K562 (cell line): ENCODE measurements around the gene AJUBA. TPM values are rescaled to one million over a fixed set of nuclear protein-coding genes. Genes with fewer than 3 reads are reported as not detected.
A peak's percentile ranks its signal among the peaks of the same experiment; 100 is the strongest.

ENCODE experiments used
- FOSL1 ChIP-seq: fragments of 200-800 bp; sonication (Bioruptor generic); conservative IDR thresholded peaks from 2 replicates; pipeline ENCODE4 v1.6.1; 2016; ENCODE audit warnings: missing genetic modification characterization, missing compliant biosample characterization
- MCM3 ChIP-seq: fragments of 450-650 bp; IDR thresholded peaks from 2 replicates; pipeline ENCODE4 v1.6.1; 2016
- POLR2AphosphoS5 ChIP-seq: IDR thresholded peaks from 2 replicates; pipeline ENCODE4 v1.6.1; 2011; ENCODE audit warnings: mild to moderate bottlenecking, low read depth, low read length, moderate library complexity; ENCODE audit not compliant: control insufficient read depth, insufficient read depth
- ZNF3 ChIP-seq: fragments of 250-450 bp; sonication (Bioruptor Pico); IDR thresholded peaks from 2 replicates; pipeline ENCODE4 v1.5.0; 2021; ENCODE audit warnings: mild to moderate bottlenecking, moderate library complexity
- polyA plus RNA-seq, 8 experiments: library from polyadenylated mRNA; depleted of rRNA in 4 of 8; stranded (reverse) in 5 of 8; unstranded in 3 of 8; fragments of >200 nt; fragmentation: Nextera tagmentation in 2 of 8; fragmentation: Illumina TruSeq in 1 of 8; extraction: Ambion mirVana in 2 of 8; extraction: Trizol in 1 of 8; gene quantifications; 2 replicates each; pipeline versions ENCODE4 v1.2.1 to v1.2.3, GENCODE V29; 2011 to 2014; ENCODE audit warnings: inconsistent platforms in 1 of 8, missing spikeins in 1 of 8
- total RNA-seq, 7 experiments: library from RNA; depleted of rRNA in 6 of 7; stranded (reverse); fragments of >200 nt in 6 of 7; fragmentation: Illumina TruSeq in 2 of 7; extraction: Trizol in 2 of 7; gene quantifications; 2 replicates each; pipeline versions ENCODE4 v1.2.1 to v1.2.3, GENCODE V29; 2011 to 2021; ENCODE audit warnings: low replicate concordance in 1 of 7
- TF ChIP-seq, protein P1 (sequence below): fragments of 250-450 bp; sonication (Bioruptor Pico); IDR thresholded peaks from 2 replicates; pipeline ENCODE4 v1.8.0; 2022; ENCODE audit warnings: inconsistent platforms, mild to moderate bottlenecking, moderate library complexity, borderline replicate concordance
- TF ChIP-seq, protein P2 (sequence below): fragments of 450-650 bp; IDR thresholded peaks from 2 replicates; pipeline ENCODE4 v1.6.1; 2016; ENCODE audit warnings: mild to moderate bottlenecking, moderate library complexity
- TF ChIP-seq, protein P3 (sequence below): fragments of 450-650 bp; IDR thresholded peaks from 2 replicates; pipeline ENCODE4 v1.6.1; 2016; ENCODE audit warnings: mild to moderate bottlenecking
- TF ChIP-seq, protein P4 (sequence below): fragments of 250-450 bp; sonication (Bioruptor Pico); IDR thresholded peaks from 2 replicates; pipeline ENCODE4 v1.5.0; 2021

AJUBA gene
- total and polyA plus RNA-seq, 9 of the 15 experiments (the other 6 are each of a cell fraction or from before 2014, with no cell fraction given), result 0.73 to 4.7 (median 2.8) TPM

DNA sequence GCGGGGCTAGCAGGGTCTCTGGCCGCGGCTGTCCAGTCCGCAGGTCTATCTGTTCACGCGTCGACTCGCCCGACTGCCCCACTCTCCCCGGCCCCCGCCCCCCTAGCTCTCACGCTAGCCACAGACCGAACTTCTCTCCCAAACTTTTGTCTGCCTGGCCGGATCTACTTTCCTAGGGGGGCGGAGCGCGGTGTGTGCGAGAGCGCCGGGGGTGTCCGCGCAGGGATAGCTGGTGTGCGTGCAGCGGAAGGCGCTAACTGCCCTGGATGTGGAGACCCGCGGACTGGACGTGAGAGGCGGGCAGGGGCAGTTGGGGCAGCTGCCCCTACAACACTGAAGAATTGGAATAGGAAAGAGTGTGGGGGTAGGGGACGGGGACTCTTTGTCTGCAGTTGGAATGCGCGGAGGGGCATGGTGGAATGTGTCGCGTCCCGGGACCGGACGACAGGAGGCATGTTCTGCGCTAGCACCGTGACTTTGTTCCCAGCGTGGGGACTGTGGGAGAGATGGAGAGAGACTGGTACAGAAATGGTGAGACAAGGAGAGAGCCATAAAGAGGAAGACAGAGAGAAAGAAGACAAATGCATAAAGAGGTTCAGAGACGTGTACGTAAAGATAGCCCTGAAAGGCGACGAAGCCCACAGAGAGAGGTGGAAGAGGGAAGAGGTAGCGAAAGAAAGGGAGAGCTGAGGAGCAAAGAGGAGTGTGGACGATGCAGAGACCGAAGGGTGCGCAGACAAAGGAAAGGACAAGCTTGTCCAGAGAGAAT, at the start of gene AJUBA (continued):
- TF ChIP-seq, protein P1, sequence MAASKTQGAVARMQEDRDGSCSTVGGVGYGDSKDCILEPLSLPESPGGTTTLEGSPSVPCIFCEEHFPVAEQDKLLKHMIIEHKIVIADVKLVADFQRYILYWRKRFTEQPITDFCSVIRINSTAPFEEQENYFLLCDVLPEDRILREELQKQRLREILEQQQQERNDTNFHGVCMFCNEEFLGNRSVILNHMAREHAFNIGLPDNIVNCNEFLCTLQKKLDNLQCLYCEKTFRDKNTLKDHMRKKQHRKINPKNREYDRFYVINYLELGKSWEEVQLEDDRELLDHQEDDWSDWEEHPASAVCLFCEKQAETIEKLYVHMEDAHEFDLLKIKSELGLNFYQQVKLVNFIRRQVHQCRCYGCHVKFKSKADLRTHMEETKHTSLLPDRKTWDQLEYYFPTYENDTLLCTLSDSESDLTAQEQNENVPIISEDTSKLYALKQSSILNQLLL (CRISPR knock-in tag), result no peak
- TF ChIP-seq, protein P2, sequence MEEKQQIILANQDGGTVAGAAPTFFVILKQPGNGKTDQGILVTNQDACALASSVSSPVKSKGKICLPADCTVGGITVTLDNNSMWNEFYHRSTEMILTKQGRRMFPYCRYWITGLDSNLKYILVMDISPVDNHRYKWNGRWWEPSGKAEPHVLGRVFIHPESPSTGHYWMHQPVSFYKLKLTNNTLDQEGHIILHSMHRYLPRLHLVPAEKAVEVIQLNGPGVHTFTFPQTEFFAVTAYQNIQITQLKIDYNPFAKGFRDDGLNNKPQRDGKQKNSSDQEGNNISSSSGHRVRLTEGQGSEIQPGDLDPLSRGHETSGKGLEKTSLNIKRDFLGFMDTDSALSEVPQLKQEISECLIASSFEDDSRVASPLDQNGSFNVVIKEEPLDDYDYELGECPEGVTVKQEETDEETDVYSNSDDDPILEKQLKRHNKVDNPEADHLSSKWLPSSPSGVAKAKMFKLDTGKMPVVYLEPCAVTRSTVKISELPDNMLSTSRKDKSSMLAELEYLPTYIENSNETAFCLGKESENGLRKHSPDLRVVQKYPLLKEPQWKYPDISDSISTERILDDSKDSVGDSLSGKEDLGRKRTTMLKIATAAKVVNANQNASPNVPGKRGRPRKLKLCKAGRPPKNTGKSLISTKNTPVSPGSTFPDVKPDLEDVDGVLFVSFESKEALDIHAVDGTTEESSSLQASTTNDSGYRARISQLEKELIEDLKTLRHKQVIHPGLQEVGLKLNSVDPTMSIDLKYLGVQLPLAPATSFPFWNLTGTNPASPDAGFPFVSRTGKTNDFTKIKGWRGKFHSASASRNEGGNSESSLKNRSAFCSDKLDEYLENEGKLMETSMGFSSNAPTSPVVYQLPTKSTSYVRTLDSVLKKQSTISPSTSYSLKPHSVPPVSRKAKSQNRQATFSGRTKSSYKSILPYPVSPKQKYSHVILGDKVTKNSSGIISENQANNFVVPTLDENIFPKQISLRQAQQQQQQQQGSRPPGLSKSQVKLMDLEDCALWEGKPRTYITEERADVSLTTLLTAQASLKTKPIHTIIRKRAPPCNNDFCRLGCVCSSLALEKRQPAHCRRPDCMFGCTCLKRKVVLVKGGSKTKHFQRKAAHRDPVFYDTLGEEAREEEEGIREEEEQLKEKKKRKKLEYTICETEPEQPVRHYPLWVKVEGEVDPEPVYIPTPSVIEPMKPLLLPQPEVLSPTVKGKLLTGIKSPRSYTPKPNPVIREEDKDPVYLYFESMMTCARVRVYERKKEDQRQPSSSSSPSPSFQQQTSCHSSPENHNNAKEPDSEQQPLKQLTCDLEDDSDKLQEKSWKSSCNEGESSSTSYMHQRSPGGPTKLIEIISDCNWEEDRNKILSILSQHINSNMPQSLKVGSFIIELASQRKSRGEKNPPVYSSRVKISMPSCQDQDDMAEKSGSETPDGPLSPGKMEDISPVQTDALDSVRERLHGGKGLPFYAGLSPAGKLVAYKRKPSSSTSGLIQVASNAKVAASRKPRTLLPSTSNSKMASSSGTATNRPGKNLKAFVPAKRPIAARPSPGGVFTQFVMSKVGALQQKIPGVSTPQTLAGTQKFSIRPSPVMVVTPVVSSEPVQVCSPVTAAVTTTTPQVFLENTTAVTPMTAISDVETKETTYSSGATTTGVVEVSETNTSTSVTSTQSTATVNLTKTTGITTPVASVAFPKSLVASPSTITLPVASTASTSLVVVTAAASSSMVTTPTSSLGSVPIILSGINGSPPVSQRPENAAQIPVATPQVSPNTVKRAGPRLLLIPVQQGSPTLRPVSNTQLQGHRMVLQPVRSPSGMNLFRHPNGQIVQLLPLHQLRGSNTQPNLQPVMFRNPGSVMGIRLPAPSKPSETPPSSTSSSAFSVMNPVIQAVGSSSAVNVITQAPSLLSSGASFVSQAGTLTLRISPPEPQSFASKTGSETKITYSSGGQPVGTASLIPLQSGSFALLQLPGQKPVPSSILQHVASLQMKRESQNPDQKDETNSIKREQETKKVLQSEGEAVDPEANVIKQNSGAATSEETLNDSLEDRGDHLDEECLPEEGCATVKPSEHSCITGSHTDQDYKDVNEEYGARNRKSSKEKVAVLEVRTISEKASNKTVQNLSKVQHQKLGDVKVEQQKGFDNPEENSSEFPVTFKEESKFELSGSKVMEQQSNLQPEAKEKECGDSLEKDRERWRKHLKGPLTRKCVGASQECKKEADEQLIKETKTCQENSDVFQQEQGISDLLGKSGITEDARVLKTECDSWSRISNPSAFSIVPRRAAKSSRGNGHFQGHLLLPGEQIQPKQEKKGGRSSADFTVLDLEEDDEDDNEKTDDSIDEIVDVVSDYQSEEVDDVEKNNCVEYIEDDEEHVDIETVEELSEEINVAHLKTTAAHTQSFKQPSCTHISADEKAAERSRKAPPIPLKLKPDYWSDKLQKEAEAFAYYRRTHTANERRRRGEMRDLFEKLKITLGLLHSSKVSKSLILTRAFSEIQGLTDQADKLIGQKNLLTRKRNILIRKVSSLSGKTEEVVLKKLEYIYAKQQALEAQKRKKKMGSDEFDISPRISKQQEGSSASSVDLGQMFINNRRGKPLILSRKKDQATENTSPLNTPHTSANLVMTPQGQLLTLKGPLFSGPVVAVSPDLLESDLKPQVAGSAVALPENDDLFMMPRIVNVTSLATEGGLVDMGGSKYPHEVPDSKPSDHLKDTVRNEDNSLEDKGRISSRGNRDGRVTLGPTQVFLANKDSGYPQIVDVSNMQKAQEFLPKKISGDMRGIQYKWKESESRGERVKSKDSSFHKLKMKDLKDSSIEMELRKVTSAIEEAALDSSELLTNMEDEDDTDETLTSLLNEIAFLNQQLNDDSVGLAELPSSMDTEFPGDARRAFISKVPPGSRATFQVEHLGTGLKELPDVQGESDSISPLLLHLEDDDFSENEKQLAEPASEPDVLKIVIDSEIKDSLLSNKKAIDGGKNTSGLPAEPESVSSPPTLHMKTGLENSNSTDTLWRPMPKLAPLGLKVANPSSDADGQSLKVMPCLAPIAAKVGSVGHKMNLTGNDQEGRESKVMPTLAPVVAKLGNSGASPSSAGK, result peak; percentile 85
- TF ChIP-seq ZNF3 (no peak), FOSL1 (tag) (0 out of 2 replicates have a peak, but pooled peaks have one; percentile 38), POLR2AphosphoS5 (no peak), MCM3 (0 out of 2 replicates have a peak, but pooled peaks have one; percentile 56)
- TF ChIP-seq, protein P3, sequence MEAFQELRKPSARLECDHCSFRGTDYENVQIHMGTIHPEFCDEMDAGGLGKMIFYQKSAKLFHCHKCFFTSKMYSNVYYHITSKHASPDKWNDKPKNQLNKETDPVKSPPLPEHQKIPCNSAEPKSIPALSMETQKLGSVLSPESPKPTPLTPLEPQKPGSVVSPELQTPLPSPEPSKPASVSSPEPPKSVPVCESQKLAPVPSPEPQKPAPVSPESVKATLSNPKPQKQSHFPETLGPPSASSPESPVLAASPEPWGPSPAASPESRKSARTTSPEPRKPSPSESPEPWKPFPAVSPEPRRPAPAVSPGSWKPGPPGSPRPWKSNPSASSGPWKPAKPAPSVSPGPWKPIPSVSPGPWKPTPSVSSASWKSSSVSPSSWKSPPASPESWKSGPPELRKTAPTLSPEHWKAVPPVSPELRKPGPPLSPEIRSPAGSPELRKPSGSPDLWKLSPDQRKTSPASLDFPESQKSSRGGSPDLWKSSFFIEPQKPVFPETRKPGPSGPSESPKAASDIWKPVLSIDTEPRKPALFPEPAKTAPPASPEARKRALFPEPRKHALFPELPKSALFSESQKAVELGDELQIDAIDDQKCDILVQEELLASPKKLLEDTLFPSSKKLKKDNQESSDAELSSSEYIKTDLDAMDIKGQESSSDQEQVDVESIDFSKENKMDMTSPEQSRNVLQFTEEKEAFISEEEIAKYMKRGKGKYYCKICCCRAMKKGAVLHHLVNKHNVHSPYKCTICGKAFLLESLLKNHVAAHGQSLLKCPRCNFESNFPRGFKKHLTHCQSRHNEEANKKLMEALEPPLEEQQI, result no peak; the same call in none of the 2 replicates
- TF ChIP-seq, protein P4, sequence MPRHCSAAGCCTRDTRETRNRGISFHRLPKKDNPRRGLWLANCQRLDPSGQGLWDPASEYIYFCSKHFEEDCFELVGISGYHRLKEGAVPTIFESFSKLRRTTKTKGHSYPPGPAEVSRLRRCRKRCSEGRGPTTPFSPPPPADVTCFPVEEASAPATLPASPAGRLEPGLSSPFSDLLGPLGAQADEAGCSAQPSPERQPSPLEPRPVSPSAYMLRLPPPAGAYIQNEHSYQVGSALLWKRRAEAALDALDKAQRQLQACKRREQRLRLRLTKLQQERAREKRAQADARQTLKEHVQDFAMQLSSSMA (CRISPR knock-in tag), result 0 out of 2 replicates have a peak, but pooled peaks have one; percentile 34
